ENCODE results near the gene CRIP1.

CRIP1 gene

GRCh38 chr14:105486163-105486973, at the start of gene CRIP1:
CRIP1 (plus strand) TSS chr14:105486886; CDS start chr14:105487260, 374 bp downstream.
- no peak for DNase-seq (ENCODE audit: low spot score)

- no peak for DNase-seq (ENCODE audit: low spot score)
Observed at GRCh38 chr14:105436891-105437722, 49.6 kb upstream of the CRIP1 start.

GRCh38 chr14:105437723-105438500, 48.8 kb upstream of the CRIP1 start:
- DNase-seq (ENCODE audit: low spot score) = no peak

GRCh38 chr14:105439179-105439578, 47.5 kb upstream of the CRIP1 start:
- no peak for DNase-seq (ENCODE audit: low spot score)

- DNase-seq (ENCODE audit: low spot score) = peak; percentile 57
Observed at GRCh38 chr14:105439710-105440553, 46.8 kb upstream of the CRIP1 start.

- no peak for DNase-seq (ENCODE audit: low spot score)
Observed at GRCh38 chr14:105440554-105440900, 46.2 kb upstream of the CRIP1 start.

- no peak for DNase-seq (ENCODE audit: low spot score)
Observed at GRCh38 chr14:105440992-105441391, 45.7 kb upstream of the CRIP1 start.

- no peak for DNase-seq (ENCODE audit: low spot score)
Observed at GRCh38 chr14:105442125-105442524, 44.6 kb upstream of the CRIP1 start.

GRCh38 chr14:105442834-105443233, 43.9 kb upstream of the CRIP1 start:
- DNase-seq (ENCODE audit: low spot score) = no peak

GRCh38 chr14:105444859-105445258, 41.8 kb upstream of the CRIP1 start:
- no peak for DNase-seq (ENCODE audit: low spot score)

- DNase-seq (ENCODE audit: low spot score) = no peak
Observed at GRCh38 chr14:105445290-105445689, 41.4 kb upstream of the CRIP1 start.

GRCh38 chr14:105445901-105446845, 40.5 kb upstream of the CRIP1 start:
- no peak for DNase-seq (ENCODE audit: low spot score)

- DNase-seq (ENCODE audit: low spot score) = no peak
Observed at GRCh38 chr14:105446971-105447370, 39.7 kb upstream of the CRIP1 start.

GRCh38 chr14:105447651-105448640, 38.7 kb upstream of the CRIP1 start:
- DNase-seq (ENCODE audit: low spot score) = no peak

- peak; percentile 95 for DNase-seq (ENCODE audit: low spot score)
Observed at GRCh38 chr14:105448706-105449111, 38.0 kb upstream of the CRIP1 start.

GRCh38 chr14:105449276-105450122, 37.2 kb upstream of the CRIP1 start:
- no peak for DNase-seq (ENCODE audit: low spot score)

GRCh38 chr14:105450123-105450505, 36.6 kb upstream of the CRIP1 start:
- no peak for DNase-seq (ENCODE audit: low spot score)

Measured in GM03348 (cell line).